COR-L47 (cell line): ENCODE measurements around the gene RYR2.

ENCODE experiments used
- DNase-seq: peaks from one replicate; lab custom pipeline; 2025; lab: John Stamatoyannopoulos, UW

The RYR2 gene

DNA sequence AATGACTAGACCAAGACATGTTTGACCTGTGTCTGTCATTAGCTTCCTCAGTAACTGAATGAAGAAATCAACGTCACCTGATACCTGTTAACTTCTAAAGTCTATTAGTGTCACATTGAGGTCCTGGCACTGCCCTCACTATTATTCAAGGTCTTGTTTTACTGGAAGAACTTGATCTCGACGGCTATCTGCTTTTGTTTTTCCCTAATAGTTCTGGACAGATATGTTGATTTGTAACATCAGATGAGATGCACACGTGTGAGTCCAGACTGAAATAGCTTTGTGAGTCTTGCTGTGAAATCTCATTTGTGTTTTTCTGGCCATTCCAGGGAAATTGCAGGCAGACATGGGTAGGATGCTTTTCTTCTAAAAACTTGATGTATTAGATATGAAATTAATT is 159.2 kb downstream of the RYR2 start:
- DNase-seq: no peak

DNA sequence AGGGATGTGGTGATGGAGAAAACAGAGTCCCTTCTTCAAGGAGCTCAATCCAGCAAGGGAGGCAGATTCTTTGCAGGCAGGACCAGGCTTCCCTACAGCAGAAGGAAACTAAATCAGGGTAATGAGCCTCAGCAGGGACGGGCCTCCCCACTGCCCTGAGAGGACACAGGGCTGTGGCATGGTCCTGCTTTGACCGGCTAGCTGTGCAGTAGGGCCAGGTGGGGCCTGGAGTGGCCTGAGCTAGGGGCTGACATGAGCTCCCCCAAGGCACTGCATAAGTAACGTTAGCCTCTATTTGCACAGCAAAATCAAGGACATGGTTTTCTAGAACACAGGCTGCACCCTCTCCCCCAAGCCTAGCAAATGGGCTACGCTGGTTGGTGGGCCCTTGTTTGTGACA is 162.9 kb downstream of the RYR2 start:
- no peak for DNase-seq

DNA sequence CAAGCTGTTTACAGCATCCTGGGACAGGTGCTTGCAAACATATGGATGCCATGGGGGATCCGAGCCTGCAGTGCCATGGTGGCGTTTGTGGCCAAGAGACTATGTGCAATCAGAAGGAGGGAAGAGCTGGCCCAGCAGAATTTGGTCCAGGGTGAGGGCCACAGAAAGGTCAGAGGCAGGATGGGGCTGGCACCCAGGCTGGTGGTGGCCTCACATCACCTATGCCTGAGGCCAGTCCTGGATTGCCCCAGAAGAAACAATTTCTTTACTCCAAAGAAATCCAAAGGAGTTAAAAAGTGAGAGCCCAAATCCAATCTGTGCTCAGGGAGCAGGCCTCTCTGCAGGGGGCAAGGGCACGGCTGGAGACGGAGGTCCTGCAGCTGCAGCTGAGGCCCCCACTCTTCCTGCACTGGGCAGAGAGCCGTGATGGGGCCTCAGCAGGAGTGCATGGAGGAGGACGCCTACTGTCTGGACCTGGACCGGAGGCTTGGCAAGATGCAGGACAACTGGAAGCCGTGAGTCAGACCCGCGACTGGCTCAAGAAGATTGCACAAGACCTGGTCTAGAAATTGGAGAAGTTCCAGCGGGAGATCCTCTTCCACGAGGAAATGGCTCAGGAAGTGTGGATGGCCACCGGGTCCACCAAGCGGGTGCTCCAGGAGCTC is 163.5 kb downstream of the RYR2 start:
- DNase-seq: no peak

DNA sequence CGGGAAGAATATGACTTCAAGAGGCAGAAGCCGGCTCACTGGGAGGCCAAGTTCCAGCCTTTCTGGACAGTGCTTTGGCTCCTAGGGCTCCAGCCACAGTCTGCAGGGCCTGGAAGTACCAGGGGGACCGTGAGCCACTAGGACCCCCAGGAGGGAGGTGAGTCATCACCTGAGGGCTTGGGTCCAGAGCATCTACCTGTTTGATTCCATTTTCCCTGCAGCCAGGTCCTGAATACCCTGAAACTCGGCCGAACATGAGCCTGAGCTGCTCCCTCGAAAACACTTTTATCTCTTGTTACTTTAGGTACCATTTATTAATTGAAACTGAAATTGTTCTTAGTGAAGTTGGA is 164.1 kb downstream of the RYR2 start:
- no peak for DNase-seq

DNA sequence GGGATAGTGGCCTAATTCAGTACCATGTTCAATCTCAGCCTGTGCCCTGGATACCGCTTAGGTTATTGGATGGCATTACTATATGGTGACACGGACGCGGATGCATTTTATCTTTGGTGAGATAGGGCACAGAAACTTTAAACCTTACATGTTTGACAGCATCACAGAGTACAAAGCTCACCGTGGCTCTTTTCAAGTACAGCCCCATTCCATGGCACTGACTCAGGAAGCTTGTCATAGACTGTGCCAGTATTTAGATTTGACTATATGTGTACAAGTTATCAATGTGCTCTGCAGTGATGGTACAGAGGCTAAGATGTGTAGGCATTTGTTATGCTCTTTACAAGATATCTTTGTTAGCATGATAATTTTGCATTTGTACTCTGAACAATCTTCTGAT is 169.0 kb downstream of the RYR2 start:
- no peak for DNase-seq

DNA sequence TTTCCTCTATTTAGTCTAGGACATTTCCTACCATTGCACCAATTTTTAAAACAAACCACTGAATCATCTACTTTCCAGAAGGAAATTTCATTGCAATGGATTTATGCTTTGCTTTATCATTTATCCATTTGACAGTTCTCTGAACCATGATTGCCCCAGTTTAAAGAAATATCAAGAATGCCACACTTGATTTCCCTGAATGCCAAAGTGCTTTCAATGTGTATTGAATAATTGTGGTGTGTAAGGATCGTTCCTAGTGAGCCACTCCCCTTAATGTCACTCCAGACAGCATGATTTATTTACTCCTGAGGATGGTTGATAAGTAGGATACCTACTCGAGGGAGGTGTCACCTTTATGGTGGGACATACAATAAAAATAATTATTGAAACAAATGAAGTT is 169.6 kb downstream of the RYR2 start:
- no peak for DNase-seq

DNA sequence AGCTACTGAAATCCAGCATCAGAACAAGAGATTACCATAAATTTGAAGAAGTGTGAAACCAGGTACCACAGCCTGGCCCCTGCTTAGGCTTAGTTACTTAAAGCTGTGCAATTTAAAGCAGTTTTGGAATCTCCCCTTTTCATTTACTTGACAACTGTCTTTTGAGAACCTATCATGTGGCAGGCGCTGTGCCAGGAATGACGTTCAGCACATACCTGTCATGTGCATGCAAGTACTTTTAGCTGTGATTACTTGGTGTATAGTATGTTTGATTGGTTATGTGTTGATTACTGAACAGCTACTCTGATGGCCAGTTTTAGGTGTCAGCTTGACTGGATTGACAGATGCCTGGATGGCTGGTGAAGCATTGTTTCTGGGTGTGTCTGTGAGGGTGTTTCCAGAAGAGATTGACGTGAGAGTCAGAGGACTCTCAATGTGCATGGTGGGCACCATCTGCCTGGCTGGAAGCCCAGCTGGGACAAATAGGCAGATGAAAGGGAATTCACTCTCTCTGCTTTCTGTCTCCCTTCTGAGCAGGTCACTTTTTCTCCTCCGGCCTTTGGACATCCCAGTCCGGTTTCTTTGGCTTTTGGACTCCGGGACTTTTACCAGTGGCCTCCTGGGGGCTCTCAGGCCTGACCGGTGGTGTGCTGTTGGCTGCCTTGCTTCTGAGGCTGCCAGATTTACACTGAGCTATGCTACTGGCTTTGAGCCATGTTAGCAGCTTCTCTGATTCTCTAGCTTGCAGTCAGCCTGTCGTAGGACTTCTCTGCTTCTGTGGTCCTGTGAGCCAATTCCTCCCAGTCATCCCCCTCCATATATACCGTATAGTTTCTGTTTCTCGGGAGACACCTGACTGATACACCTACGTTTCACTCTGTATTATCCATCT is 178.0 kb downstream of the RYR2 start:
- no peak for DNase-seq

DNA sequence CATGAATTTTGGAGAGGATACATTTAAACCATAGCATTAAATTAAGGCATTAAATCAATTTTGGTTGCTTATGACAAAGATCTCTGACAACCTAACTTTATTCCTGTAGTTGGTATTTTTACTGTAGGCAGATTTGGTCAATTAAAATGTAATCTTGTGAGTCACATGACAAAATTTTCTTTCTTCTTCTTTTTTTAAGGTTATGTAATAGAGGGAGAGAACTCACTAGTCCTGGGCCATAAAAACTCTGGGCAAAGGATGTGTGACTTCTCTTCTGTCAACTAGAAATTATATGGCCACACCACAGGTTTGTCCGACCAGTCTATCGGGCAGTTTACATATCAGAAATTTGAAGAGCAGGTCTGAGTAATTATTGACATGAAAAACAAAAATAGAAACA is 181.4 kb downstream of the RYR2 start:
- DNase-seq: no peak

DNA sequence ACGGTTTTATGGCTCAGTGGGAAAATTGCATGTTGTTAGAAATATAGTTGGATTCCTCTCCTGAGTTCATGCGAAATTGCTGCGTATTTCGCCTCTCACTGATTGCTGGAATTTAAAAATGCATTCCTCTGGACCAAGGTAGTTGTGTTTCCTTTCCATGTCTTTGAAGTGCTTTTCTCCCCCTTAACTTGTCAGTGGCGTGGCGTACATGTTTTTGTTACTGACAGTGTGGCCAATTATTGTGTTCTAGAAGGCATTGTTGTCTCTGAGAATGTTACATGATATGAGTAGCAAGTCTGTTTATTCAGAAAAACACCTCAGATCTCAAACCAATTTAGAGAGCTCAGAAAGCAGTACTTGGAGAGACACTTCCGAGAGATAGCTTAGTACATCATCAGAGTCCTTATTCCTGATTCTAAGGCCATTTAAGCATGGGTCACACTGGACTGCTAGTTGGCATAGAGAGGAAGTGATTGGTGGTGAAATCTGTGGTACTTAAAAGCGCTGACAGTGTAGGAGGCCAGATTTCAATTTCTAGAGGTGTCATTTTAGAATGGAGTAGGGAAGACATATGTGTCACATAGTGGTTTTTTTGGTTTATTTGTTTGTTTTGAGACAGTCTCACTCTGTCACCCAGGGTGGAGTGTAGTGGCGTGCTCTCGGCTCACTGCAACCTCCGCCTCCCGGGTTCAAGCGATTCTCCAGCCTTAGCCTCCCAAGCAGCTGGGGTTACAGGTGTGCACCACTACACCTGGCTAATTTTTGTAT is 184.4 kb downstream of the RYR2 start:
- no peak for DNase-seq

DNA sequence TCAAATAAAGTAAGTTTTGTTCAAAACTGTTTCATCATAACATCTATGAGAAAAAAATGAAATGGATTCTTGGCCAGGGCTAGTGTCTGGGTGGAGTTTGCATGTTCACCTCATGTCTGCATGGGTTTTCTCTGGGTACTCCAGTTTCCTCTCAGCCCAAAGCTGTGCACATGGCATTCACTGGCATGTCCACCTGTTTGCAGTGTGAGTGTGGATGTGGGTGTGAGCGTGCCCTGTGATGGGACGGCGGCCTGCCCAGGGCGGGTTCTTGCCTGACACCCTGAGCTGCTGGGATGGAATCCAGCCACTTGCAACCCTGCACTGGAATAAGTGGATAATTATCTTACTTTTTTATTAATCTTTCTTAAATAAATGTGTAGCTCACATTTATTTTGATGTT is 185.5 kb downstream of the RYR2 start:
- DNase-seq: no peak

DNA sequence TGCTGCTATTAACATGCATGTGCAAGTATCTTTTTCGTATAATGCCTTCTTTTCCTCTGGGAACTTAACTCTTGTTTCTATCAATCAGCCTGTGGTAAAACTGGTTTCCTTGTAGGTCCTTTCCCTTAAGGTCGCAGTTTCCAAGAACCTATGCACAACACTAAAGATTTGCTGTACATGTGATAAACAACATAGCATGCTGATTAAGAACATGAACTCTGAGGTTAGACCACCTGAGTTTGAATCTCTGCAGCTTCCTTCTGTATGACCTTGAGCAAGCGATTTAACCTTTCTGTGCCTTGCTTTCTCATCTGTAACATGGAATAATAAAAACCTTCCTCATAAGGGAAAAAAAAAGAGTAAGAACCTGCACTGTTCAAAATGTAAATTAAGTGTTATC is 186.4 kb downstream of the RYR2 start:
- no peak for DNase-seq

DNA sequence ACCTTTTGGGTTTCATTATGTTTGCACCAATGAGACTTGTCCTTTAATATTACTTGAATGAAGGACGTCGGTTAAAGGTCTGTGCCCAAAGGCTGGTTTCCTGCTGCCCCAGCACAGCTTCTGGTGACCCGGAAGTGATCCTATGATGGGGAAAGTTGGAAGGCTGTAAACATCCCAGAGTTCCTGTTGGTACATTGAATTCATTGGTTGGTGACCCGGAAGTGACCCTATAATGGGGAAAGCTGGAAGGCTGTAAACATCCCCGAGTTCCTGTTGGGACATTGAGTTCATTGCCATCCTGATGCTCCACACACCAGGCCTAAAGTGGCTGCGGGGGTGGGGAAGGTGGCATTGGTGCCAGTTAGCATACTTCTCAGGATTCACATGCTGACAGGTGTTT is 187.3 kb downstream of the RYR2 start:
- DNase-seq: no peak

DNA sequence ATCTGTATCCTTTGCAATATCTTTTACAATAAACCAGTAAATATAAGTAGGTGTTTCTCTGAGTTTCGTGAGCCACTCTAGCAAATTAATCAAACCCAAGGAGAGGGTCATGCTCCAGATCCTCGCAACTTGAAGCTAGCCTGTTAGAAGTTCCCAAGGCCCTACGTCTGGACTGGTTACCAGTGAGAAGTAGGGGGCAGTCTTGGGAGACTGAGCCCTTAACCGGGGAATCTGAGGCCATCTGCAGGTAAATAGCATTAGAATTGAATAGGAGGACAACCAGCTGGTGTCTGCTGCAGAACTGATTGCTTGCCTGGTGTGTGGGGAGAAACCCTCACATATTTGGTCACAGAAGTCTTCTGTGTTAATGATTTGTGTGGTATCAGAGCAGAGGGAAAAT is 190.5 kb downstream of the RYR2 start:
- no peak for DNase-seq

DNA sequence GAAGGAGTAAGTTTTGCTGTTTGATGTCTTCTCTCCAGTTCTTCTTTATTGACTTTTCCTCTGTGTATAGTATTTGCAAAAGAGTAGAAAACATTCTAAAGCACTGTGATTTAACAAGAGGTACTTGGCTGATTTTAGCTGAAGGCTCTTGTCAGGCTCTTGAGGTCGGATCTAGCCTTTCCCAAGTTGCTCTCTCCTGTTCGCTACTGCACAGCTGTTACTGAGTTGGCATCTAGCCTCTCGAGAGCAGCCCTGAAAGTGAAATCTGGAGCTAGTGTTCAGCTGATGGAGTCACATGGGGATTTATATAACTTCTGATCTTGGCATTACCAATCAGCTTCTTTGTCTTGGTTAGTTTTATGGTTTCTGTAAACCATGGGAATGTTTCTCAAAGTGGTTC is 193.1 kb downstream of the RYR2 start:
- DNase-seq: no peak

DNA sequence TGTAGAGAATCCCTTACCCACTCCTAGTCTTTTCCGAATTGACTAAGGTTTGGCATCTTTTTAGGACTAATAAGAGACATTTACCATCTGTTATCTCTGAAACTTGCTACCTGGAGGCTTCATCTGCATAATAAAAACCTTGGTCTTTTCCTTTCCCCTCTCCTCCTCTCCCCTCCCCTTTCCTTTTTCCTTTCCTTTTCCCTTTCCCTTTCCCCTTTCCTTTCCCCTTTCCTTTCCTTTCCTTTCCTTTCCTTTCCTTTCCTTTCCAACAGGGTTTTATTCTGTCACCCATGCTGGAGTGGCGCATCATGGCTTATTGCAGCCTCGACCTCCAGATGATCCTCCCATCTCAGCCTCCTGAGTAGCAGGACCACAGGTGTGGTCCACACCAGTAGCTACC is 195.7 kb downstream of the RYR2 start:
- no peak for DNase-seq

DNA sequence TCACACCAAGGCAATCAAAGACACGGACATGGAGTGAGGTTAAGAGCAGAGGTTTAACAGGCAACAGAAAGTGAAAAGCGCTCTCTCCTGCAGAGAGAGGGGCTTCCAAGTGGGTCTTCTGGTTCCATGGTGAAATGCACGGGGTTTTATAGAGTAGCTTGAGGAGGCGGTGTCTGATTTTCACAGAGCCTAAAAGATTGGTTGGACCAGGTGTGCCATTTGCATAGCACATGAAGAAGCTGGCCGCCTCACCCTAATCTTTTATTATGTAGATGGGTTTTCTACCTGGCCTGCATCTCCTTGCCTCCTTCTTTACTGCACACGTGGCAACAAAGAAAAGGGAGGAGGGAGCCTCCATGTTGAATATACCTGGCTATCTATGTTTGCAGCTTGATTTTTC is 197.3 kb downstream of the RYR2 start:
- no peak for DNase-seq

DNA sequence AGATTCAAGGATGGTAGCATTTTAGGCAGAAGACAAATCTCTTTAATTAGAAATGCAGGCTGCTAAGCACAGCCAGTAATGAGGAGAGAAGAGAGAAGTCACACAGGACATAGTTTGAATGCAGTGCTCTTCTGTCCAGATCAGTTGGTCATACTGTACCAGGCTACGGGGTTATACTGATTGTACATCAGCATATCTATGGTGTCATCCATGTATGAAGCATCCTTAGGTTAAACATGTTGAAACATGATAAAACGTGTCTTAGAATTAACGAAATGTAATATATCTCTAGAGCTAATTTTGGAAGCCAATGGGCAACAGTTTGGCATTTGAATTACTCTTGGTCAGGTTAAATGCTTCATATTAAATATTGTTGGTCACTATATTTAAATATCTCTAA is 199.1 kb downstream of the RYR2 start:
- no peak for DNase-seq

DNA sequence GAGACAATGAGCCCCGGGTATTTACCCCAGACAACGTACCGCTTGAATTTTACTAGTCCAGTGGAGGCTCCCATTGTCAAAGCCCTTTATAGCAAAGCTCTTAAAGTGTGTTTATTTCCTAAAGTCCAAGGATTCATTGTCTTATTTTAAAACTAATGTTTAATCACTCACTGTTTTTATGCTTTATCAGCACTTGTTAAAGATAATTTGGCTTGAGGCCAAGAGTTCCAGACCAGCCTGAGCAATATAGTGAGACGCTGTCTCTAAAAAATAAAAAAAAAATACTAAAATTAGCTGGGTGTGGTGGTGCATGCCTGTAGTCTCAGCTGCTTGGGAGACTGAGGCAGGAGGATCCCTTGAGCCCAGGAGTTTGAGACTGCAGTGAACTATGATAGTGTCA is 202.8 kb downstream of the RYR2 start:
- DNase-seq: no peak

DNA sequence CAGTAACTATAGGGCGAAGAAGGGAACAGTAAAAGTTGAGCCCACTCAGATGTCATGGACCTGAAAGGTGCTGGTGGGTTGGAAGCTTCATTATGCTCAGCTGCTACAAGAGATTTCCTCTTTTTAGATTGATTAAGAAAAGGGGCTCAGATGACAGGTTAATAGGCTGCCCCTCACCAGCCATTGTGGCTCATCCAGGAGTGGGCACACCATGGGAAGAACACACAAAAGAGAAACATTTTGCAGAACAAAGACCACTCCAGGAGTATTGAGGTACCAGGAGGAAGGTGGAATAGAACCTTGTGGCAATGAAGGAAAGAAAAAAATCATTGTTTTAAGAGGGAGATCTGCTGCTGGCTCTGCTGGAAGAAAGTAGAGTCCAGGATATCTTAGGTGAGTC is 205.5 kb downstream of the RYR2 start:
- DNase-seq: no peak

DNA sequence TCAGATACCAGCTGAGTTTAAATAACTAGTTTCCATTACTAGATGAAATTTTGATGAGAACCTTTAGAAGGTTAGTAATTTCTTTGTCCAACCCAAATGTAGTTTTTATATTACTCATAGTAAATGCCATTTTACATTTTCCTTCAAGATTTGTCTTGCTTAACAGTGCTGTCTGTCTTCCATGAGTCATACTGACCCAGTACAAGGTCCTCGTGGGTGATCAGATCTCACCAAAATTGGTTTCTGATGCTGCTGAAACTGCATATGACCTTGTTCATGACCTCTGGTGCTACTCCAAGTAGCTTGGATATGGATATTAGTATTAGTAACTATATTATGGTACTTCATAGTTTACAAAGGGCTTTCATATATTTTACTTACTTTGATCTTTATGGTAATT is 207.1 kb downstream of the RYR2 start:
- DNase-seq: no peak

DNA sequence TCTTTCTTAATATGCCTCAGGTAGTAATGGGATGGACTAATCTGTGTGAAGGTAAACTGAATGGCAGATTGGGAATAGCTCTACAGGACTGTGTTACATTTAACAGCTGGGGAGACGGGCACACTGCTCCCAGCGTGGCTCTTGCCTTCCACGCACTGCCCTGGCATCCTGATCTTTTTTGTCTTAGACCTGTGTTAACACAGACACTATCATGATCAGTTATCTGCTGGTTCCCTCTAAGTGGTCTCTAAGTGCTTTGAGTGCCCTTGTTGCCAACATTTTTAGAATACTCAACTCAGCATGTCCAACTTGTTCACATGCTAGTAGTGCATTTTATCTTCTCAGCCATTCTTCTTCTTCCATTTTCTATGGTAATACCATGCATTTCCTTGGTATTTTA is 208.1 kb downstream of the RYR2 start:
- DNase-seq: no peak

DNA sequence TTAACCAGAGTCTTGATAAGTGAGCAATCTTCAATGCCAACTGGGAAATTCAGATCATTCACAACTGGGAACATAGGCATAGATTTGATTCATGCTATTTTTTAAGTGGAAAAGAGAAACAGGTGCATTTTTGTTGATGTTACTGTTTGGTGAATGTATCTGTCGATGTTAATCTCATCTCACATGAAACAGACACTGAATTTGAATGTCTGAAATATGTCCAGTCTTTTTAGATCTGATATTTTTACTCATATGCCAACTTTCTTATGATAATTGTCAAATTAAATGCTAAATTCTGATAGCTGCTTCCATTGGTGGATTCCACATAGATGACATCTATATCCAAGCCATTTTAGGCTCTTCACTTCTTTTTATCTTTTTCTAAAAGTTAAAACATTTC is 213.1 kb downstream of the RYR2 start:
- DNase-seq: no peak

DNA sequence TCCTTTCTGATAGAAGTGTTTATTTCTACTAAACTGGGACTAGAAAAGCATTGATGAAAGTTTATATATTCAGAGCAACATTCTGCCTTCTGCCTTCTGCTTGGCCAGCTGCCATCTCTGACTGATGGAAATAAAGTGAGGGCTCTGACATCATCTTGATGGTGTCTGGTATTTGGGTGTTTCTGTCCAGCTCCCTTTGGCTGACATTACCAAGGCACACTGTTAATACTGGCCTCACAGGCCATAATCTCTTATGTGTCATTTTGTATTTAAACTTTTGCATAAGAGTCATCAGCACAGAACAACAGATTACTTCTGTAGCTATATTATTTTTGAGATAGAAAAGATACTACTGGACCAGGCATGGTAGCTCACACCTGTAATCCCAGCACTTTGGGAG is 216.9 kb downstream of the RYR2 start:
- no peak for DNase-seq
